ENCODE measurements around the gene CFAP141.
"Not testable (repeated sequence)": the region's sequence is repeated elsewhere in the genome, so short reads cannot be mapped to it uniquely, and the experiment has no call there.

The CFAP141 gene

DNA sequence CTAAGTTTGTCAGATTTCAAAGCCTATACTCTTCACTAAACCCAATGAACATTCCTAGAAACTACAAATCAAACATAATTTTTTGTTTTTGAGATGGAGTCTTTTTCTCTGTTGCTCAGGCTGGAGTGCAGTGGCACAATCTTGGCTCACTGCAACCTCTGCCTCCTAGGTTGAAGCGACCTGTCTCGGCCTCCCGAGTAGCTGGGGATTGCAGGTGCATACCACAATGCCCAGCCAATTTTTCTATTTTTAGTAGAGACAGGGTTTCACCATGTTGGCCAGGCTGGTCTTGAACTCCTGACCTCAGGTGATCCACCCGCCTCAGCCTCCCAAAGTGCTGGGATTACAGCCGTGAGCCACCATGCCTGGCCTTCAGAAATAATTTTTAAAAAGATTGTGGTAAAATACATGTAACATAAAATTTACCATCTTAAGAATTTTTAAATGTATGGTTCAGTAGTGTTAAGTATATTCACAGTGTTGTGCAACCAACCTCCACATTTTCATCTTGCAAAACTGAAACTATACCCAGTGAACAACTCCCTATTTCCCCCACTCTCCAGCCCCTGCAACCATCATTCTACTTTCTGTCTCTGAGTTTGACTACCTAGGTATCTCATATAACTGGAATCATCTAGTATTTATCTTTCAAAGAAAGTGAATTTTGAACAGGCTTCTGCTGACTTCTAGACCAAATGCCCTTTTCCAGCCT, 2.7 kb upstream of the CFAP141 start:
- DNase-seq (ENCODE audit: low read depth in 1 of 2, low spot score in 1 of 2) = no peak

GRCh38 chr1:154207262-154207661, 1.1 kb upstream of the CFAP141 start:
- no peak for DNase-seq (ENCODE audit: low read depth in 1 of 2, low spot score in 1 of 2)

- DNase-seq (ENCODE audit: low read depth in 1 of 2, low spot score in 1 of 2) = not testable (repeated sequence)
These were observed 355 bp downstream of the CFAP141 start for GRCh38 chr1:154205778-154206177.

GRCh38 chr1:154199563-154199879, 6.6 kb downstream of the CFAP141 start:
- no peak for DNase-seq (ENCODE audit: low read depth in 1 of 2, low spot score in 1 of 2)

GRCh38 chr1:154198756-154199562, 7.2 kb downstream of the CFAP141 start:
- no peak for DNase-seq (ENCODE audit: low read depth in 1 of 2, low spot score in 1 of 2)

DNA sequence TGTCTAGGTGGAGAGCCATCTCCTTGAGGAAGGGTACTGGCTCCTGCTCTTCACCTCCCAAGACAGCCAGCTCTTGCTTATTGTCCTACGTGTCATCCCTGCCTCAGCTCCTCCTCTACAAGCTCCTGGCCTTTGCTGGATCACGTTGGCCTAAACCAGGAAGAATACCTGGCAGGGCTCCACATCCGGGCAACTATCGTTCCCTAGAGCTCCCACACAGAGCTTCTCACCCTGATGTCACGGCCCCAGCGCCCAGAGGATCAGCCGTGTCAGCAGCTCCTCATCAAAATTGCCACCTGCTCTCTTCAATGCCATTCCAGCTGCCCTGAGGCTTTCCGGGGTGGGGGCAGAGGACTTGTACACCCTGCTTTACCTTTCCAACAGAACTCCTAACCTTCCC, 12.3 kb downstream of the CFAP141 start:
- DNase-seq (ENCODE audit: low read depth in 1 of 2, low spot score in 1 of 2) = no peak

DNA sequence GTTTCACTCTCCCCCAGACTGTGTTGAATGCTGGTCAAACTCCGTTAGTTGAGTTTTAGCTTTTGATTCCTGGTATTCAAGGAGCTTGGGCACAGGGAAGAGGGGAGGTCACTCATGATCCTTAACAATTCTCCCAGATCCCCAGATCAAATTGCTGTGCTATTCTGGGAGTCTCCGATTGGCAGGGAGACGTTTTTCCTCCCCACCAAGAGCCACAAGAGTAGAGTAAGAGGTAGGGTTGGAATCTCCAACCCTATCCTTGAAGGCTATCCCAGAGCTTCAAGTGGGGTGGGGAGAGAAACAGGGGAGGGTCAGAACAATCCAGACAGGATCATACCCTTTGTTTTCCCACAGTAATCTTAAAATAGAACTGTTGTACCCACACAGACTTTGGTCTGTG, 13.7 kb downstream of the CFAP141 start:
- no peak for DNase-seq (ENCODE audit: low read depth in 1 of 2, low spot score in 1 of 2)

- DNase-seq (ENCODE audit: low read depth in 1 of 2, low spot score in 1 of 2) = no peak
These were observed 14.1 kb downstream of the CFAP141 start, which contains the start of gene TPM3 for GRCh38 chr1:154191990-154192461. TSS of gene TPM3 (minus strand) at chr1:154192100. CDS start at chr1:154192018, 82 bp downstream.

DNA sequence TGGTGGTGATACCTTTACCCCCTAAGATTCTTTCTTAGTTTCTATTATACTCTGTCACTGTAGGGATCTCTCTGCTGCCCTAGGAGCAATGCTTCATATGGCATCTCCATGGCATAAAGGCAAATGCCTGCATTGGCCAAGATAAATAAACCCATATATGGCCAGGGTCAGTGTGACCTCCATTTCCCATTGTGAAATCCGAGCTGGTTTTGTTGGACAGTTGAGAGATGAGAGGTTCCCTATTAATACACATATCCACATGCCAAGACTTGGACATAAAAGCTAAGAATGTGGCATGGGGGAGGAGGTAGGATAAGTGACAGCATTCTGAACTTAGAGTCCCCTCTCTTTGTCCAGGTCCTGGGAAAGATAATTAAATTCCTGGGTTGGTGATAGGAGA, 15.6 kb downstream of the CFAP141 start:
- DNase-seq (ENCODE audit: low read depth in 1 of 2, low spot score in 1 of 2) = no peak

DNA sequence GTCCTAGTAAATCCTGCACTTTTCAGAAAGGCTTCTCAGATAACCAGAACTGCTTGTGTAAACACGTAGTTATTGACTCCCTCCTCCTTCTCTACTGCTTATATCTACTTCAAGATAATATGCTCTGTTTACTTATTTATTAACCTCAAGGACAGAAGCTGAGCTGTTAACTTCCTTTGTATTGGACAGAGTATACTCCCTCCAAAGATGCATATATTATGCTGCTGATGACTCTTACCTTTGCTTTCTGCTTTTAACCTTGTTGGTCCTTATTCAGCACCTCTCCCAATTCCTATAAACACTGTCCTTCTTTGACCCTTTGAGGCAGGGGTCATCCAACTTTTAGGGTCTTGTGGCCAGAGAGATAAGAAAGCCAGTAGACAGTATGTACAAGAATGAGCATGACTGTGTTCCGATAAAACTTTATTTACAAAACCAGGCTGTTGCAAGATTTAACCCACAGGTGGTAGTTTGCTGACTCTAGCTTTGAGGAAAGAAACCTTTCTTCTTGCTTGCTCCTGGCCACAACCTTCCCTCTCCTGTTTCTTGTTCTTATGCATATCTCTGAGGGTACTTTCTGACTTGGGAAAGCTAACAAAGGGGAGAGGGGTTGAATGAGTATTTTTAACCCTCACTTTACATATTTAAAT, 19.2 kb downstream of the CFAP141 start:
- DNase-seq (ENCODE audit: low read depth in 1 of 2, low spot score in 1 of 2) = no peak

DNA sequence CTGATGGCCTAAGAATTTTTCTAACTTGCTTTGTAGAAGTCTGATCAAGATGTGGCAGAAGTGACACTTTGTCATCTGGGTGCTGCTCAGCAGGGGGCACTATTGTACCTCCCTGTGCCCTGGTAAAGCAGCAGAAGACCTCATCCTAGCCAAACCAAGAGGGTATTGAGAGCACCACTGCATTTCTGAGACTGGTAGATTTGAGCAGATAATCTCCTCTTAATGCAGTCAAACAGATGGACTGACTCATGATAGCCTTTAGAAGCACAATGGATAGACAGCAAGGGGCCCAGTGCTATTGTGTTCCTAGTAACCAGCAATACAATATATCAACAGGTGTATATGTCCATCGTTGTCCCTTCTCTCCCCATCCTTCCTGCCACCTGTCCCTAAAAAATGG, 20.0 kb downstream of the CFAP141 start:
- peak; percentile 29 to 50 for DNase-seq (ENCODE audit: low read depth in 1 of 2, low spot score in 1 of 2)

DNA sequence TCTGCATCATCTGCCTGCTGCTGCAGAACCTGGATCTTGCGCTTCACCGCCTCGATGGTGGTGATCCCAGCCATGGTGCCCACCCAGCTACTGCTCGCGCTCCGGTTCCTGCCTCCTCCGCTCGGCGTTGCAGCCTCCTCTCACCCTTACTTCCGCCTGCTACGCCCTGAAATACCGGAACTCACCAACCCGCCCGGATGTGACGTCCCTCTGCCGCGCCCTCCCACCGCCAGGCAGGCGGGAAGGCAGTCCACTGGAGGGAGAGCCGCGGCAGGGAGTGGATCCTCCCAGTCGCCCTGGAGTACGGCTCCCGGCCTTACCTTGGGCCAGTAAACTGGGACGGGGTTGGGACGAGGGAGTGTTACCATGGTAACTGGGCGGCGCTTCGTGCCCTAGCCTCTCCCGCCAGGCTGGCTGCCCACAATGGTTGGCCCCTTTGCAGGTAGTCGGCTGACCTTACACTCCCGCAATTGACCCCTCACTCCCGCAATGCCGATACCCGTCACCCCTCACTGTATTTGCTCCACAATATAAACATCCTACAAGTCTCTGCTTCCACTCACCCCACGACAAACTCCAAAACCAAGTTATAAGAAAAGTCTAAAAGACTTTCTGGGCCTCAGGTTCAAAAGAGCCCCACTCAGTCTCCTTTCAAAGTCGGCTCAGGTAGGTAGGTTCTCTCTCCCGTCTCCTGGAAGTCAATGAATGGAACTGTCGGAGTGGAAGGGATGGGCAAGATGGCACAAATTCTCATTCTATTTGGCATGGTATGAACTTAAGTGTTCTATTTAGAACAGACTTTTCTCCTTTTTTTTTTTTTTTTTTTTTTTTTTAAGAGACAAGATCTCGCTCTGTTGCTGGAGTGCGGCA, 22.9 kb downstream of the CFAP141 start:
- DNase-seq (ENCODE audit: low read depth in 1 of 2, low spot score in 1 of 2) = peak; percentile 84 to 89

GRCh38 chr1:154182344-154183045, 23.6 kb downstream of the CFAP141 start:
- peak; percentile 24 to 50 for DNase-seq (ENCODE audit: low read depth in 1 of 2, low spot score in 1 of 2)

GRCh38 chr1:154181944-154182343, 24.2 kb downstream of the CFAP141 start:
- DNase-seq (ENCODE audit: low read depth in 1 of 2, low spot score in 1 of 2) = no peak

DNA sequence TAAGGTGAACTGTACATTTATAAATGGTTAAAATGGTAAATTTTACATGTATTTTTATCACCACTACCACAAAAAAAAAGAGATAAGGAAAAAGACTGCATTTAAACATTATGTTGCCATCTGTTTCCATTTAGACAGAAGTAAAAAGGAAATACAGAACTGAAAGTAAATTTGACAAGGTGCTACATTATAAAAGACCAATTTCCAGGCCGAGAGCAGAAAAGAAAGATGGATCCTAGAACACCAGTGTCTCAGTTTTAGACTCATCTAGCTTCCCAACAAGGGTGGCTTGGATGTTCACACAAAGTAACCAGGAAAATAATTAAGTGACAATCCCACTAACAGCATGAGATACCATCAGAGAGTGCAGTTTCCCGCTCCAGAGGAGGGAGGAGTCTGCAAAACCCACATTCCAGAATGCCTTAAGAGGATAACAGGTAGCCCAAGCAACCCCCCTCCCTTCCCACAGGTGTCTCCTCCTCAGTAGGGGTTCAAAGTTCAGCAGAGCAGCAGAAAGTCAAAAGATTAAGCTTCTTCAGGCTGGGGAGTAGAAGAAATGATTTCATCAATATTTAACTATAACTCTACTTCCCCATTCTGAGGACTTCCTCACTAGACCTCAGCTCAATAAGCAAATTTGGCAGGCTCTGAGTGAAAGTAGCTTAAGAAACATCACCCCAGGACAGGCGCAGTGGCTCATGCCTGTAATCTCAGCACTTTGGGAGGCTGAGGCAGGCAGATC, 26.0 kb downstream of the CFAP141 start:
- DNase-seq (ENCODE audit: low read depth in 1 of 2, low spot score in 1 of 2) = no peak

GRCh38 chr1:154178911-154179811, 27.0 kb downstream of the CFAP141 start:
- no peak for DNase-seq (ENCODE audit: low read depth in 1 of 2, low spot score in 1 of 2)

DNA sequence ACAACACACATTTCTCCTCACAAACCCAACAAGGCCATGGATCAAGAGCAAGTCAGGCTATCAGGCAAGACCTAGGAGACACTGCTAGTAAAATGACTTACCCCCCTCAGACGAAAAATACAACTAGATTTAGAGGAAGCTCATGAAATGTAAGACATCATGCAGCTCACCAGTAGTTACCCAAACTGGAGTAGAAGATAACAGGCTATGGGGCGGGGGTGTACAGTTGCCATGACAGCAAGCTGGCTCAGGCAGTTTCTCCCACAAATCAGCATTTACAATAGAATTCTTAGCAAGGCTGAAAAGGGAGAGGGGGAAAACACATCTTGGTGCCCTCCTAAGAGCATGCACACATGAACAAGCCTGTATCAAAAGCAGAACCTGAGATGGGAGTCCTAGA, 28.1 kb downstream of the CFAP141 start:
- no peak for DNase-seq (ENCODE audit: low read depth in 1 of 2, low spot score in 1 of 2)

- DNase-seq (ENCODE audit: low read depth in 1 of 2, low spot score in 1 of 2) = no peak
These were observed 29.8 kb downstream of the CFAP141 start for GRCh38 chr1:154176337-154176736.

DNA sequence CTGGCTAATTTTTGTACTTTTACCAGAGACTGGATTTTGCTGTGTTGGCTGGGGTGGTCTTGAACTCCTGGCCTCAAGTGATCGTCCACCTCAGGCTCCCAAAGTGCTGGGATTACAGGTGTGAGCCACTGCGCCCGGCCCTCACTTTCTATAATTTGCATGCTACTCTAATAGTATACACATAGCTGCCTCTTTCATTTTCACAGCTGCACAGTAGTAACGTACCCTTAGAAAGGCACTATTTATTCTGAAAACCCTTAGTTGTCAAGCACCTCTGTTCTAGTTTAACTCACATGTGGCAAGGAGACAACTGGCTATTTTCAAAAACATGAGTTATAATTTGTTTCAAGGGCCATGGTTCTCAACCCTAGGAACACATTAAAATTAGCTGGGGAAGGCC, 31.5 kb downstream of the CFAP141 start:
- DNase-seq (ENCODE audit: low read depth in 1 of 2, low spot score in 1 of 2) = no peak
